ENCODE results near the gene AZU1.
A peak's percentile ranks its signal among the peaks of the same experiment; 100 is the strongest.

The AZU1 gene

DNA sequence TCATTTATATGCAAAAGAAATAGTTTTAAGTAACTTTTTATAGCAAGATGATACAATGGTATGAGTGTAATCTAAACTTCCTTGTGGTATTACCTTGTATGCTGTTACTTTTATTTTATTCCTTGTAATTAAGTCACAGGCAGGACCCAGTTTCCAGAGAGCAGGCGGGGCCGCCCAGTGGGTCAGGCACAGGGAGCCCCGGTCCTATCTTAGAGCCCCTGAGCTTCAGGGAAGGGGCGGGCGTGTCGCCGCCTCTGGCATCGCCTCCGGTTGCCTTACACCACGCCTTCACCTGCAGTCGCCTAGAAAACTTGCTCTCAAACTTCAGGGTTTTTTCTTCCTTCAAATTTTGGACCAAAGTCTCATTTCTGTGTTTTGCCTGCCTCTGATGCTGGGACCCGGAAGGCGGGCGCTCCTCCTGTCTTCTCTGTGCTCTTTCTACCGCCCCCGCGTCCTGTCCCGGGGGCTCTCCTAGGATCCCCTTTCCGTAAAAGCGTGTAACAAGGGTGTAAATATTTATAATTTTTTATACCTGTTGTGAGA is 16.1 kb upstream of the AZU1 start:
- H3K36me3 ChIP-seq (ENCODE audit: control insufficient read depth in 2 of 2, insufficient read depth in 1 of 2, low read length in 2 of 2), result peaks cover 33 to 66% of the 10 kb centered on the region in 2 experiments; a peak in 2 of 3 replicates

DNA sequence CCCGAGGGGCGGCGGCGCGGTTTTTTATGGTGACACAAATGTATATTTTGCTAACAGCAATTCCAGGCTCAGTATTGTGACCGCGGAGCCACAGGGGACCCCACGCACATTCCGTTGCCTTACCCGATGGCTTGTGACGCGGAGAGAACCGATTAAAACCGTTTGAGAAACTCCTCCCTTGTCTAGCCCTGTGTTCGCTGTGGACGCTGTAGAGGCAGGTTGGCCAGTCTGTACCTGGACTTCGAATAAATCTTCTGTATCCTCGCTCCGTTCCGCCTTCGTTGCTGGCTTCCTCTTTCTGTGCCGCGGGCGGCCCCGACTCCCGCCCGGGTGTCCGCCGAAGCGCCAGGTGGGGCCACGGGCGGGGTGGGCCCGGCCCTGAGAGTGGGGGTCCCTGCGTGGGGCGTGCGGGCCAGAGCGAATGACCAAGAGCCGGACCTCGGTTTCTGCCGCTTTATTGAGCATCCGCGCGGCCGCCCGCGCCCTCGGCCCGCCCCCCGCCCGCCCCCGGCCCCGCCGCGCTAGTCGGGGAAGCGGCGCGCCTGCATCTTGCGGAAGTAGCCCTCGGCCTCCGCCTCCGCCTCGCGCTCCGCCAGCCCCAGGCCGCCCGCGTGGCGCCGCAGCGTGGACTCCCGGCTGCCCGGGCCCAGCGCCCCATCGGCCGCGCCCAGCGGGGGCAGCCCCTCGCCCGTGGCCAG is 15.4 kb upstream of the AZU1 start:
- Histone ChIP-seq H3K36me3 (ENCODE audit: control insufficient read depth in 2 of 2, insufficient read depth in 1 of 2, low read length in 2 of 2) (peaks cover 33 to 60% of the 10 kb centered on the region in 2 experiments; a peak in 2 of 3 replicates), H3K4me1 (ENCODE audit: control insufficient read depth, insufficient read depth, low read length) (no peaks in the 10 kb centered on the region), H3K27ac (ENCODE audit: extremely low read depth, low read depth, low read length) (no peak overlapping the region), H3K4me3 (ENCODE audit: low read depth, low read length) (no peak overlapping the region), H3K9me3 (ENCODE audit: control insufficient read depth, insufficient read depth, low read depth, low read length) (no peaks in the 10 kb centered on the region)
- ChIA-PET CTCF (interaction anchor here (0.6 kb wide), 1 partner anchor 41 kb away, joined by 3 read pairs; no protein-coding TSS in a partner anchor), POLR2A (no interaction called here)
- TF ChIP-seq ZNF423 (tag by site-specific recombination; IDR thresholded peaks at IDR 0.05) (no peak), ZNF248 (tag by site-specific recombination; IDR thresholded peaks at IDR 0.05) (no peak), ZNF768 (tag by site-specific recombination; IDR thresholded peaks at IDR 0.05) (no peak), KLF8 (tag by site-specific recombination; IDR thresholded peaks at IDR 0.05) (peak; percentile 38; the same call in 1 of the 2 replicates)
- TF ChIP-seq, protein P1, sequence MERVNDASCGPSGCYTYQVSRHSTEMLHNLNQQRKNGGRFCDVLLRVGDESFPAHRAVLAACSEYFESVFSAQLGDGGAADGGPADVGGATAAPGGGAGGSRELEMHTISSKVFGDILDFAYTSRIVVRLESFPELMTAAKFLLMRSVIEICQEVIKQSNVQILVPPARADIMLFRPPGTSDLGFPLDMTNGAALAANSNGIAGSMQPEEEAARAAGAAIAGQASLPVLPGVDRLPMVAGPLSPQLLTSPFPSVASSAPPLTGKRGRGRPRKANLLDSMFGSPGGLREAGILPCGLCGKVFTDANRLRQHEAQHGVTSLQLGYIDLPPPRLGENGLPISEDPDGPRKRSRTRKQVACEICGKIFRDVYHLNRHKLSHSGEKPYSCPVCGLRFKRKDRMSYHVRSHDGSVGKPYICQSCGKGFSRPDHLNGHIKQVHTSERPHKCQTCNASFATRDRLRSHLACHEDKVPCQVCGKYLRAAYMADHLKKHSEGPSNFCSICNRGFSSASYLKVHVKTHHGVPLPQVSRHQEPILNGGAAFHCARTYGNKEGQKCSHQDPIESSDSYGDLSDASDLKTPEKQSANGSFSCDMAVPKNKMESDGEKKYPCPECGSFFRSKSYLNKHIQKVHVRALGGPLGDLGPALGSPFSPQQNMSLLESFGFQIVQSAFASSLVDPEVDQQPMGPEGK (tag by site-specific recombination; IDR thresholded peaks at IDR 0.05), result no peak
- TF ChIP-seq, protein P2, sequence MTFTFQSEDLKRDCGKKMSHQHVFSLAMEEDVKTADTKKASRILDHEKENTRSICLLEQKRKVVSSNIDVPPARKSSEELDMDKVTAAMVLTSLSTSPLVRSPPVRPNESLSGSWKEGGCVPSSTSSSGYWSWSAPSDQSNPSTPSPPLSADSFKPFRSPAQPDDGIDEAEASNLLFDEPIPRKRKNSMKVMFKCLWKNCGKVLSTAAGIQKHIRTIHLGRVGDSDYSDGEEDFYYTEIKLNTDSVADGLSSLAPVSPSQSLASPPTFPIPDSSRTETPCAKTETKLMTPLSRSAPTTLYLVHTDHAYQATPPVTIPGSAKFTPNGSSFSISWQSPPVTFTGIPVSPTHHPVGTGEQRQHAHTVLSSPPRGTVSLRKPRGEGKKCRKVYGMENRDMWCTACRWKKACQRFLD (tag by site-specific recombination; IDR thresholded peaks at IDR 0.05), result no peak

More for the DNA sequence above, 16.1 kb upstream of the AZU1 start:
- ChIA-PET POLR2A (no interaction called here), CTCF (no interaction called here)
- Histone ChIP-seq H3K4me3 (ENCODE audit: low read depth, low read length) (no peak overlapping the region), H3K27ac (ENCODE audit: extremely low read depth, low read depth, low read length) (no peak overlapping the region), H3K4me1 (ENCODE audit: control insufficient read depth, insufficient read depth, low read length) (no peaks in the 10 kb centered on the region), H3K9me3 (ENCODE audit: control insufficient read depth, insufficient read depth, low read depth, low read length) (no peaks in the 10 kb centered on the region)
- TF ChIP-seq, protein P1 (tag by site-specific recombination; IDR thresholded peaks at IDR 0.05), result 0 out of 2 replicates have a peak, but pooled peaks have one; percentile 5
- TF ChIP-seq, protein P3, sequence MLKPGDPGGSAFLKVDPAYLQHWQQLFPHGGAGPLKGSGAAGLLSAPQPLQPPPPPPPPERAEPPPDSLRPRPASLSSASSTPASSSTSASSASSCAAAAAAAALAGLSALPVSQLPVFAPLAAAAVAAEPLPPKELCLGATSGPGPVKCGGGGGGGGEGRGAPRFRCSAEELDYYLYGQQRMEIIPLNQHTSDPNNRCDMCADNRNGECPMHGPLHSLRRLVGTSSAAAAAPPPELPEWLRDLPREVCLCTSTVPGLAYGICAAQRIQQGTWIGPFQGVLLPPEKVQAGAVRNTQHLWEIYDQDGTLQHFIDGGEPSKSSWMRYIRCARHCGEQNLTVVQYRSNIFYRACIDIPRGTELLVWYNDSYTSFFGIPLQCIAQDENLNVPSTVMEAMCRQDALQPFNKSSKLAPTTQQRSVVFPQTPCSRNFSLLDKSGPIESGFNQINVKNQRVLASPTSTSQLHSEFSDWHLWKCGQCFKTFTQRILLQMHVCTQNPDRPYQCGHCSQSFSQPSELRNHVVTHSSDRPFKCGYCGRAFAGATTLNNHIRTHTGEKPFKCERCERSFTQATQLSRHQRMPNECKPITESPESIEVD (tag by site-specific recombination; IDR thresholded peaks at IDR 0.05), result 0 out of 2 replicates have a peak, but pooled peaks have one; percentile 28
- TF ChIP-seq ZNF610 (tag by site-specific recombination; IDR thresholded peaks at IDR 0.05; ENCODE audit: borderline replicate concordance), result no peak

DNA sequence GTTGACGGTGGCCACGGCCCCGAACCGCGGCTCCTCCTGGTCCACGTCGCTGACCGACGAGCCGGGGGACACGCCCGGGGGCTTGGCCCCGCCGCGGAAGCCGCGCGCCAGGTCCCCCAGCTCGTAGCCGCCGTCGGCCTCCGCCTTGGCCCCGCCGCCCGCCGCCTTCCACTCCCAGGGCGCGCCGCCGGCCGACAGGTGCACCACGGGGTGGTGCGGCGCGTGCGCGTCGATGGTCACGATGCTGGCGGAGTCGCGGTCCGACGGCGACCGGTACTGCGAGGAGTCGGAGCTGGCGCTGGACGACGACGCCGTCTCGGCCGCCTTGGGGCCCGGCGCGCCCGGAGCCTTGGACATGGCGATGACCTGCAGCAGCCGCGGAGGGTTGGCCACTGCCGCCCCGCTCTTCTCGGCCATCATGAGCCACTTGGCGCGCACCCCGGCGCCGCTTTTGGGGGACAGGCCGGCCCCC is 14.9 kb upstream of the AZU1 start:
- TF ChIP-seq ZNF596 (tag by site-specific recombination; IDR thresholded peaks at IDR 0.05), result no peak
- TF ChIP-seq HOXC10 (CRISPR knock-in tag; IDR thresholded peaks at IDR 0.05), result 0 out of 2 replicates have a peak, but pooled peaks have one; percentile 27
- H3K4me3 ChIP-seq (ENCODE audit: low read depth, low read length), result no peak overlapping the region
- H3K9me3 ChIP-seq (ENCODE audit: control insufficient read depth, insufficient read depth, low read depth, low read length), result no peaks in the 10 kb centered on the region
- ChIA-PET POLR2A (interaction anchor here (0.5 to 1.0 kb wide), 2 partner anchors 10 to 35 kb away, joined by 3 to 6 read pairs; no protein-coding TSS in a partner anchor), CTCF (interaction anchor here (0.6 kb wide), 1 partner anchor 42 kb away, joined by 3 read pairs; no protein-coding TSS in a partner anchor)
- H3K4me1 ChIP-seq (ENCODE audit: control insufficient read depth, insufficient read depth, low read length), result no peaks in the 10 kb centered on the region
- H3K27ac ChIP-seq (ENCODE audit: extremely low read depth, low read depth, low read length), result no peak overlapping the region
- peaks cover 27 to 54% of the 10 kb centered on the region in 2 experiments; a peak in 2 of 3 replicates for H3K36me3 ChIP-seq (ENCODE audit: control insufficient read depth in 2 of 2, insufficient read depth in 1 of 2, low read length in 2 of 2)

All from HEK293 (cell line).